HAP-1 (cell line): ENCODE data around the gene EXO1.
"Not testable (repeated sequence)": the region's sequence is repeated elsewhere in the genome, so short reads cannot be mapped to it uniquely, and the experiment has no call there.

ENCODE experiments used
- DNase-seq, 2 experiments: peaks; one replicate each; pipeline ENCODE4 v3.0.0-alpha.2; 2016 to 2020; ENCODE audit warnings: low spot score in 2 of 2
- H3K27me3 ChIP-seq: fragments of 250-450 bp; sonication (Bioruptor Pico); 2 replicates; pipeline ENCODE4 v1.5.1; 2020; ENCODE audit warnings: low read depth, mild to moderate bottlenecking, moderate library complexity
- H3K36me3 ChIP-seq: fragments of 250-450 bp; sonication (Bioruptor Pico); replicated peaks from 2 replicates; pipeline ENCODE4 v1.5.1; 2020; ENCODE audit warnings: mild to moderate bottlenecking
- H3K4me1 ChIP-seq: fragments of 250-450 bp; sonication (Bioruptor Pico); 2 replicates; pipeline ENCODE4 v1.5.1; 2020; ENCODE audit warnings: mild to moderate bottlenecking
- H3K4me3 ChIP-seq: fragments of 250-450 bp; sonication (Bioruptor Pico); 2 replicates; pipeline ENCODE4 v1.5.1; 2020; ENCODE audit warnings: mild to moderate bottlenecking, moderate library complexity
- H3K9me3 ChIP-seq: fragments of 250-450 bp; sonication (Bioruptor Pico); 2 replicates; pipeline ENCODE4 v1.5.1; 2020; ENCODE audit warnings: mild to moderate bottlenecking, moderate library complexity
- in situ Hi-C: fragments of 300-500 bp; cut with MboI; formaldehyde crosslinking; loops from 3 replicates; pipeline ENCODE4 v1.14.3; 2020; ENCODE audit warnings: low sequenced_read_pairs, inconsistent platforms, mixed read lengths

EXO1 gene

DNA sequence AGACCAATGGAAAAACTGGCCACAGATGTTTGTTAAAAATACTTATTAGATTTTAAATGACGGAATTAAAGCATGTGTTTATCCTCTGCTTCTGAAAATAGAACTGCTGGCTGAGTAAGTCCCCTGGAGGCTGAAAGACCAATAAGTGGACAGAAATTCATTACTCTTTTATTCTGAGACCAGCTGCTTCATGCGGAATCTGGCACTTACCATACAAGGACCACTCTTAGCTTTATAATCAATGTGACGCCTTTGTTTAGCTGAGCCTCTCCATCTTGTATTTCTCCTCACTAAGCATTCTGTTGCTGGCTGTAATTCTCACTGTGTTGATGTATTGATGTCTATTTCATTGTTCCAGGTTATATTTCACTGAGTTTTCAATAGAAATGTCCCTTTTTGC, 6.3 kb upstream of the EXO1 start:
- no peak for DNase-seq

DNA sequence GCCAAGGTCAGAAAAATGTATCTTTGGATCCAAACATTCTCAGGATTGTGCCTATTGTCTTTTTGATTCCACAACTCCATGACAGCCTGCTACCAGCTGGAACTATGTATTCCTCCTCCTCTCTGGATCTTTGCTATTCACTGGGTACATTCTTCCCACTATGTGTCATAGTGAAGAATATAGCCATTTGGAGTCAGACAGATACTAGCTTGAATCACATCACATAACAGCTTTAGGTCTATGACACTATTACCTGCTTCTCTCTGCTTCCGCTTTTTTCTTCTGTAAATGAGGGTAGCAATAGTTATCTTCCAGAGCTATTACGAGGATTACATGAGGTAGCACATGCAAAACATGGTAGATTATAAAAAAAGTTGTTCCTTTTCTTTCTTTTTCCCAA, 5.4 kb upstream of the EXO1 start:
- no peaks in the 10 kb centered on the region; the same call in 1 of the 2 replicates for H3K27me3 ChIP-seq
- no peaks in the 10 kb centered on the region for H3K36me3 ChIP-seq
- H3K4me1 ChIP-seq, result peaks cover 5% of the 10 kb centered on the region
- DNase-seq, result no peak
- no peaks in the 10 kb centered on the region for H3K9me3 ChIP-seq
- no peak overlapping the region for H3K4me3 ChIP-seq
- in situ Hi-C loops, result no loop called here

More for the DNA sequence above, 6.3 kb upstream of the EXO1 start:
- Histone ChIP-seq H3K36me3 (no peaks in the 10 kb centered on the region), H3K4me3 (no peak overlapping the region), H3K9me3 (no peaks in the 10 kb centered on the region), H3K4me1 (no peaks in the 10 kb centered on the region), H3K27me3 (peaks cover 3% of the 10 kb centered on the region)
- in situ Hi-C loops, result no loop called here

DNA sequence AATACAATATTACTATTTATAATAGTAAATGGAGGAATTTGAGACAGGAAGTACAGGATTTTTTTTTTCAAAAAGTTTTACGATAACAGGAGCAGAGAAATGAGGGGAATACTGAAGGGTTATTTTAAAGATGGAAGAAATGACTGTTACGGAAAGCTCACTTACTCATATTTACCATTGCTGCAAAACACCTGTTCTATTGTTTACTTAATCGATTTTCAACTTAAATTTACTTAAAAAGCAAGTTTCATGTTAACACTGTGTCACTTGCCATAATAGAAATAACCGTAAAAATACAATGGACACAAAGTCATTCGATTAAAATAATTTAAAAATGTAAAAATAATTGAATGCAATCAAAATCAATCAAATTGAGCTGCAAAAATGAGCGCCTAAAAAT, 3.4 kb upstream of the EXO1 start:
- peaks cover 7% of the 10 kb centered on the region for H3K4me1 ChIP-seq
- DNase-seq, result no peak
- no peaks in the 10 kb centered on the region for H3K9me3 ChIP-seq
- no peaks in the 10 kb centered on the region for H3K27me3 ChIP-seq
- no peak overlapping the region for H3K4me3 ChIP-seq
- H3K36me3 ChIP-seq, result peaks cover 7% of the 10 kb centered on the region
- in situ Hi-C loops, result no loop called here

DNA sequence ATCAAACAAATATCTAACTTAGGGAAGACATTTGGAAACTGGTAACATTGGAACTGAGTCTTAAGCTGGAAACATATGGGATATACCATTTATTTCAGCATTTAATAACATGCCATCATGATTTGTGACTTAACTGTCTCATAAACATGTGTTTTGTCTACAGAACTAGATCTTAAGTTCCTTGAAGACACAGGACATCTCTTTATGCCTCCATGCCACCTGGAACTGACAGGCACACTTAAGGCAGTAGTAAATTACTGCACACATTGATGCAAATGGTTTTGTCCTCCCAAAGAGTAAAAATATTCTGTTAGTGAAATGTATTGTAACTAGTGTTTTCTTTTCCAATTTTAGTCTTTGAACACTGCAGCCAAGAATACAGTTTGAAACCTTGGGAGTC, 1.6 kb upstream of the EXO1 start:
- DNase-seq, result no peak
- H3K4me3 ChIP-seq, result no peak overlapping the region
- in situ Hi-C loops, result no loop called here
- H3K4me1 ChIP-seq, result peaks cover 9% of the 10 kb centered on the region
- no peaks in the 10 kb centered on the region for H3K9me3 ChIP-seq
- H3K27me3 ChIP-seq, result no peaks in the 10 kb centered on the region
- peaks cover 21% of the 10 kb centered on the region for H3K36me3 ChIP-seq

DNA sequence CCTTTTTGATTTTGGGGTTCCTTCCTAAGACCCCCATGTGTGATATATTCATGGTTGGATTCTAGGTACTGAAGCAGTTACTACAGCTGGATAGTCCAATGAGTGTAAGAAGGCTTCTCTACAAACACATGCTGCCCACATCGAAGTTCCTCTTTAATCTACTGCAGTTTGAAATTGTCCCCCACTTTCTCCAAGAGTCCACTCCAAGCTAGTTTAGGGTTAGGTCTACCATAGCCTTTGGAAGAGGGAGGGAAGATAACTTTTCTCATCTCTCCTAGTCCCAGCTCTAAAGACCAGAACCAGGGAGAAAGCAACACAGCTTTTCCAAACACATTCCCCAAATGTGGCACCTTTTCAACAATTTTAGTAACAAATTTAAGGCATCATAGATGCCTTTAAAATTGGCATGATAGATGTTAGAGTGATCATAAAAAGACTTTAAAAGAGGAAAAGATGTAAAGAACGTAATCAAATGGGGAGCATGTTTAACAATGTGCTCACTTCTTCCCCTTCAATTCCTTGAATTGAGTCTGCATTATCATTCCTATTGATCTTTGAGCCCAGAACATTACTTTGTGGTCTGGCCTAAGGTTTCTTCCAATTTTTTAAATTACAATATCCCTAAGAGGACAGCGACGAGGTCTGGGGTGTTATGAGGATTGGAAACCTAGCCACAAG, 1.0 kb upstream of the EXO1 start:
- Histone ChIP-seq H3K4me1 (peaks cover 9% of the 10 kb centered on the region), H3K9me3 (no peaks in the 10 kb centered on the region), H3K36me3 (peaks cover 27% of the 10 kb centered on the region), H3K27me3 (no peaks in the 10 kb centered on the region), H3K4me3 (peak overlapping the region; percentile 84)
- in situ Hi-C loops, result no loop called here
- DNase-seq, result no peak

DNA sequence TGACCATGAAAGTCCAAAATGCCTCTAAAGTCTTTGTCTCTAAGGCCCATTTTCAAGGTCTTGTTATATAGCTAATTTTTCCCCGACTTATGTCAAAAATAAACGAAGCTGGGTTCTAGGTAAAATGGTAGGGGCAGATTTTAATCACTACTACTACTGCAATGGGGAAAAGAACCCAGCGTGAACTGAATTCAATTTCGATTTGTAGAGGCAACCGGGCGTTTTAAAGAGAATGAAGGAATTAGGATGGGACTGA, 536 bp upstream of the EXO1 start:
- Histone ChIP-seq H3K4me1 (peaks cover 9% of the 10 kb centered on the region), H3K4me3 (peak overlapping the region; percentile 84), H3K27me3 (no peaks in the 10 kb centered on the region), H3K36me3 (peaks cover 32% of the 10 kb centered on the region), H3K9me3 (no peaks in the 10 kb centered on the region)
- DNase-seq, result no peak
- in situ Hi-C loops, result no loop called here

DNA sequence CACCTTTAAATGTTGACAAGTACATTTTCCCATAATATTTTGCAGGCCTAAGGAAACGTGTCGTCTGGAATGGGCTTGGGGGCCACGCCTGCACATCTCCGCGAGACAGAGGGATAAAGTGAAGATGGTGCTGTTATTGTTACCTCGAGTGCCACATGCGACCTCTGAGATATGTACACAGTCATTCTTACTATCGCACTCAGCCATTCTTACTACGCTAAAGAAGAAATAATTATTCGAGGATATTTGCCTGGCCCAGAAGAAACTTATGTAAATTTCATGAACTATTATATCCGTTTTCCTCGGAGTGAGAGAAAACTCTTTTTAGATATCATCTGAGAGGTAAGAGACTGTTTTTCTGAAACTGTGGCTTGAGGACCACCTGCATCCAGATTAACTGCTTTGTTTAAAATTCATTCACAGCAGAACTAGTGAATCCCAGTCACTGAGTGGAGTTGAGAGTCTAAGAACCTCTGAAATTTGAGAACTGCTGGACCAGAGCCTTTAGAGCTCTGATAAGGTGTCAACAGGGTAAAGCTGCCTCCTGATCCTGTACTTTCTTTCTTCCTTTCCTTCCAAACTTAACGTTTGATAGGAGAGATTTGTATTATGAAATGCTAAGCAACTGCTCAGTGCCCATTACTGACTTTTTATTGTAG, 811 bp downstream of the EXO1 start:
- H3K9me3 ChIP-seq, result no peaks in the 10 kb centered on the region
- H3K4me1 ChIP-seq, result peaks cover 9% of the 10 kb centered on the region
- no peaks in the 10 kb centered on the region for H3K27me3 ChIP-seq
- peak overlapping the region; percentile 84 for H3K4me3 ChIP-seq
- H3K36me3 ChIP-seq, result peaks cover 46% of the 10 kb centered on the region
- in situ Hi-C loops, result no loop called here
- DNase-seq, result peak in 1 of 2 experiments; percentile 20

DNA sequence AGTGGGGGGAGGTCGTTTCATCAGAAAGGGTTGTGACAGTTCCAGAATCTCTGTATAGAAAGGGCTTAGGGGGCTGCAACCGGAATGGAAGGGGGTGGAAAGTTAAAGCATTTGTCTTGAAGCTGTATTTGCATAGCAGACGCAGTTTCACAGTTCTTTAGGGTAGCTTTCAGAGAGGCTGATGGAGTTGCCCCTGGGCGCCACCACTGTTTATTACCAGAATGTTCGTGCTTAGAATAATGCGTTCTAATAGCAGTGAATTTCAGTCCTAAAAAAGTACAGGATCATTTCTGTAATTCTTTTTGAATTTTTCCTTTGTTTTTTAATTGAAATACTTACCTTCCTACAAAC, 1.3 kb downstream of the EXO1 start:
- H3K36me3 ChIP-seq, result peaks cover 51% of the 10 kb centered on the region
- H3K27me3 ChIP-seq, result no peaks in the 10 kb centered on the region
- H3K4me3 ChIP-seq, result peak overlapping the region; percentile 84
- H3K4me1 ChIP-seq, result peaks cover 9% of the 10 kb centered on the region
- H3K9me3 ChIP-seq, result no peaks in the 10 kb centered on the region
- in situ Hi-C loops, result no loop called here
- peak; percentile 24 to 28 for DNase-seq

DNA sequence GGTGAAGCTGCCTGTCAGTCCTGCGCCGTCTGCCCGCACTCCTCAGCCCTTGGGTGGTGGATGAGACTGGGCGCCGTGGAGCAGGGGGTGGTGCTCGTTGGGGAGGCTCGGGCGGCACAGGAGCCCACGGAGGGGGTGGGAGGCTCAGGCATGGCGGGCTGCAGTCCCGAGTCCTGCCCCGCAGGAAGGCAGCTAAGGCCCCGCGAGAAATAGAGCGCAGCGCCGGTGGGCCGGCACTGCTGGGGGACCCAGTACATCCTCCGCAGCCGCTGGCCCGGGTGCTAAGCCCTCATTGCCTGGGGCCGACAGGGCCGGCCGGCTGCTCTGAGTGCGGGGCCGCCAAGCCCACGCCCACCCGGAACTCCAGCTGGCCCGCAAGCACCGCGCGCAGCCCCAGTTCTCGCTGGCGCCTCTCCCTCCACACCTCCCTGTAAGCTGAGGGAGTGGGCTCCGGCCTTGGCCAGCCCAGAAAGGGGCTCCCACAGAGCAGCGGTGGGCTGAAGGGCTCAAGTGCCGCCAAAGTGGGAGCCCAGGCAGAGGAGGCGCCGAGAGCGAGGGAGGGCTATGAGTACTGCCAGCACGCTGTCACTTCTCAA, 7.6 kb downstream of the EXO1 start:
- in situ Hi-C loops, H3K4me3 ChIP-seq, DNase-seq, H3K27me3 ChIP-seq, H3K4me1 ChIP-seq, H3K9me3 ChIP-seq: not testable (repeated sequence)
- peaks cover 79% of the 10 kb centered on the region for H3K36me3 ChIP-seq

DNA sequence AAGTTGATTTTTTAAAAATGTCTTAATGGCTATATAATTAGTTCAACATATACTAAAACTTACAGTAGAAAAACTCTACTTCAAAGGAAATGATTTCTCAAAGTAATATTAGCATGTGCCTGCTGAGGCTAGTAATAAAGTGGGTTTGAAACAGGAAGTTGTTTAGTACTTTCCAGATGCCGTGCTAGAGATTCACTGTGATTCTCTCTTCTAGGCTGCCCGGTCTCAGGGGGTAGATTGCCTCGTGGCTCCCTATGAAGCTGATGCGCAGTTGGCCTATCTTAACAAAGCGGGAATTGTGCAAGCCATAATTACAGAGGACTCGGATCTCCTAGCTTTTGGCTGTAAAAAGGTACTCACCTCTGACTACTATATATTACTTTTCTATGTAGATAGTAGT, 9.1 kb downstream of the EXO1 start:
- Histone ChIP-seq H3K9me3 (no peaks in the 10 kb centered on the region), H3K27me3 (no peaks in the 10 kb centered on the region), H3K4me3 (no peak overlapping the region), H3K4me1 (no peaks in the 10 kb centered on the region), H3K36me3 (peaks cover 80% of the 10 kb centered on the region)
- no peak for DNase-seq
- in situ Hi-C loops, result no loop called here

DNA sequence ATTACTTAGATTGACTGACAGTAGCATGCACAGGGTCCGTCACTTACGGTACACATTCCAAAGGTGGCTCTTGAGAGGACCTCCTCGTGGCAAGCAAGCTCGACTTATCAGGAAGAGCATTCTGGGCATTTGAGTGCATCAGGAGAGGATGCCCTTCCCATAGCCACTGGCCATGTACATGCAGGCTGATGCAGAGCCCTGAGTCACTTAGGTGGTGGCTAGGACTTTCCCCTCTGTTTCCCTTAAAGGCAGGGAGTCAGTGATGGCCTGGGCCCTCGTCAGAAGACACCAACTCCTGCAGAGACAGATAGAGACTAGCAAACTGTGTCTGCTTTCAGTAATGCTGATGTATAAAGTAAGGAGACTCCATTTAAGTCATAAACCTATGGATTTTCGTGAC, 12.9 kb downstream of the EXO1 start:
- no peaks in the 10 kb centered on the region for H3K27me3 ChIP-seq
- H3K9me3 ChIP-seq, result no peaks in the 10 kb centered on the region
- in situ Hi-C loops, result no loop called here
- H3K36me3 ChIP-seq, result peaks cover 84% of the 10 kb centered on the region
- H3K4me1 ChIP-seq, result no peaks in the 10 kb centered on the region
- no peak for DNase-seq
- no peak overlapping the region for H3K4me3 ChIP-seq

DNA sequence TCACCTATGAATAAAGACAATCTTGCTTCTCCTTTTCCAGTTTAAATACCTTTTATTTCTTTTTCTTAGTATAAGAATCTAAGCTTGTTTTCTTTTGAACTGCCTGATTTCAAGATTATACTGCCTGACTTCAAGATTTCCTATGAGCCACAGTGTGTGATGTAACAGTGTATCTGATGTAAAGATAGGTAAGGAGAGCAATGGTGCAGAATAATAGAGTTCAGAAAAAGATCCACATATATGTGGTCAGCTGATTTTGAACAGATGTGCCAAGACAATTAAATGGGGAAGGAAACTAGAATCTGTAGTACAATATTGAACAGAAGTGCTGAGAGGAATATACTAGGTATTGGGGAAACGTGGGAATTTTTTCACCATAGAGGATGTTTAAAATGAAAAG, 21.0 kb downstream of the EXO1 start:
- peaks cover 73% of the 10 kb centered on the region for H3K36me3 ChIP-seq
- no peaks in the 10 kb centered on the region for H3K4me1 ChIP-seq
- in situ Hi-C loops, result no loop called here

DNA sequence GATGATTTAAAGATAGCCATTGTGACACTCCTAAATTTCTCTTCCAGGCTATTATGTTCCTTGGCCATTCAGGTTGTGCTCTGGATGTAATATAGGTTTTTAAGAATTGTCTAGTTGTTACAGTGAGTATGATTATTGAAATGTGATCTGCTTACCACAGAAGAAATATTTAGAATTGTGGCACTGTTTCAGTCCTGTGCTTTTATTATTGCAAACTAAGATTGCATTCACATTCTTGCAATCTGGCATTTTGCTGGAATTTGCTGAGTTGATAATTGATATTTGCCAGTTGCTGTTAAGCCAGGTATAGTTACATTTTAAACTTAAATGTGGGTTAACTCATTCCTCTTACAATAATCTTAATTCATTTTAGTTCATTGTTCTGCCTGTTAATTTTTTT, 22.3 kb downstream of the EXO1 start:
- in situ Hi-C loops, result no loop called here
- Histone ChIP-seq H3K4me3 (no peak overlapping the region), H3K9me3 (no peaks in the 10 kb centered on the region), H3K4me1 (no peaks in the 10 kb centered on the region), H3K27me3 (no peaks in the 10 kb centered on the region), H3K36me3 (peaks cover 77% of the 10 kb centered on the region)
- no peak for DNase-seq

More for the DNA sequence above, 21.0 kb downstream of the EXO1 start:
- DNase-seq, result no peak
- Histone ChIP-seq H3K9me3 (no peaks in the 10 kb centered on the region), H3K27me3 (no peaks in the 10 kb centered on the region), H3K4me3 (no peak overlapping the region)

DNA sequence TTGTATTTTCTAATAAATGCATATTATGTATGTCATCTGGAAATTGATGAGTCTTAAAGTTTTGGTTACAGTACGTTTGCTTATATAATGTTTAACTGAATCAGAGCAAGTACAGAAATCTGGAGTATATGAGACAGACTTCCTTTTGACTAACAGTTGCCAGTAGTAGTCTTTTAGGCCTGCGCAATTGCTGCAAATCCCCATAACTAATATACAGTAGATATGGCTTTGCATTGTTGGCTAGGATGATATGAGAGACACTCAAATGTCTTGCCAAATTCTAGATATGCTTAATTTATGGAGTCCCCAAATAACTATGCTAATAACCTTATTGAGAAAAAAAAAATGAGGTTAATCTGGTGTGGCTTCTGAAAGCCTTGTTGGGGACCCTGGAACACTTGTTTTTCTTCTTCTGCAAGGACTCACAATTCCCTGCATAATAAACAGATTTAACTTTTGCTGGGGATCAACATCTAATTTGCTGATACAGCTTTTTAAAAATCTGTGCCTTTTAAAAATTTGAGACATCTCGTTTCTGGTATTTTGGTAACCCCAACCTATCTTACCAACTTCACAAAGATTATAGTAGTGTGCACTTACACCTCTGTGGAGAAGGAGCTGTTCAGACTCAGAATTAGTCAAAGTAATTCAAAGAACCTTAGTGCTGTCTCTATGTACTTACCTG, 22.9 kb downstream of the EXO1 start:
- Histone ChIP-seq H3K27me3 (no peaks in the 10 kb centered on the region), H3K36me3 (peaks cover 72% of the 10 kb centered on the region), H3K9me3 (no peaks in the 10 kb centered on the region), H3K4me1 (no peaks in the 10 kb centered on the region), H3K4me3 (no peak overlapping the region)
- in situ Hi-C loops, result no loop called here
- DNase-seq, result no peak
